HG03575 (cell line): Measurements from ENCODE around the gene TNNT2.

Experiments used
- ATAC-seq: cut with Tn5 transposase; IDR thresholded peaks from one replicate; pipeline ENCODE4 v1.9.1; 2021; ENCODE audit not compliant: unreplicated experiment, insufficient number of reproducible peaks, low FRiP score; ENCODE audit errors: extremely low read depth

The TNNT2 gene

GRCh38 chr1:201360486-201360885 is 17.0 kb downstream of the TNNT2 start:
- no peak for ATAC-seq

GRCh38 chr1:201359873-201360210 is 17.6 kb downstream of the TNNT2 start:
- ATAC-seq: no peak

GRCh38 chr1:201359031-201359872 is 18.2 kb downstream of the TNNT2 start:
- ATAC-seq: no peak

GRCh38 chr1:201358596-201358995 is 18.9 kb downstream of the TNNT2 start:
- ATAC-seq: no peak

GRCh38 chr1:201357636-201358348 is 19.7 kb downstream of the TNNT2 start:
- ATAC-seq: no peak

- ATAC-seq: no peak
Observed at GRCh38 chr1:201357211-201357610, 20.3 kb downstream of the TNNT2 start.

- no peak for ATAC-seq
Observed at GRCh38 chr1:201356701-201357100, 20.8 kb downstream of the TNNT2 start.

GRCh38 chr1:201356236-201356635 is 21.2 kb downstream of the TNNT2 start:
- no peak for ATAC-seq

GRCh38 chr1:201355471-201355870 is 22.0 kb downstream of the TNNT2 start:
- ATAC-seq: no peak

- ATAC-seq: no peak
Observed at GRCh38 chr1:201354901-201355295, 22.6 kb downstream of the TNNT2 start.

GRCh38 chr1:201354151-201354900 is 23.2 kb downstream of the TNNT2 start:
- no peak for ATAC-seq

GRCh38 chr1:201353186-201353940 is 24.1 kb downstream of the TNNT2 start:
- no peak for ATAC-seq

- no peak for ATAC-seq
Observed at GRCh38 chr1:201351617-201352016, 25.9 kb downstream of the TNNT2 start.

- no peak for ATAC-seq
Observed at GRCh38 chr1:201350884-201351283, 26.6 kb downstream of the TNNT2 start.

- no peak for ATAC-seq
Observed at GRCh38 chr1:201350361-201350725, 27.1 kb downstream of the TNNT2 start.

GRCh38 chr1:201349092-201349491 is 28.4 kb downstream of the TNNT2 start:
- no peak for ATAC-seq

GRCh38 chr1:201348211-201348566 is 29.3 kb downstream of the TNNT2 start:
- ATAC-seq: no peak

- no peak for ATAC-seq
Observed at GRCh38 chr1:201347498-201348210, 29.8 kb downstream of the TNNT2 start.

GRCh38 chr1:201346987-201347386 is 30.5 kb downstream of the TNNT2 start:
- ATAC-seq: no peak
